Renal cortical epithelial cell (primary cell): Measurements from ENCODE around the gene DHX40. TPM values are rescaled to one million over a fixed set of nuclear protein-coding genes. Genes with fewer than 3 reads are reported as not detected.
"Not testable (repeated sequence)": the region's sequence is repeated elsewhere in the genome, so short reads cannot be mapped to it uniquely, and the experiment has no call there.

Experiments used
- DNase-seq: peaks from one replicate; pipeline ENCODE4 v3.0.0-alpha.2; 2011; ENCODE audit warnings: low read depth
- total RNA-seq: library from RNA; depleted of rRNA; stranded (reverse); fragments of >200 nt; gene quantifications from 2 replicates; pipeline ENCODE4 v1.2.3, GENCODE V29; 2014

DHX40 gene
- total RNA-seq, 1 donor from 2014 or later: 127 TPM

GRCh38 chr17:59561042-59561441, 4.4 kb upstream of the DHX40 start:
- peak; percentile 2 for DNase-seq

- DNase-seq: peak; percentile 88
Measured at GRCh38 chr17:59565959-59566324, 532 bp downstream of the DHX40 start.

GRCh38 chr17:59569151-59569550, 3.7 kb downstream of the DHX40 start:
- DNase-seq: not testable (repeated sequence)

- DNase-seq: peak; percentile 56
Measured at GRCh38 chr17:59572301-59572924, 7.0 kb downstream of the DHX40 start.

GRCh38 chr17:59584168-59584567, 18.8 kb downstream of the DHX40 start:
- not testable (repeated sequence) for DNase-seq

- no peak for DNase-seq
Measured at GRCh38 chr17:59600169-59600568, 34.8 kb downstream of the DHX40 start.

- no peak for DNase-seq
Measured at GRCh38 chr17:59601130-59601529, 35.7 kb downstream of the DHX40 start.

GRCh38 chr17:59607061-59607460, 41.7 kb downstream of the DHX40 start:
- DNase-seq: no peak

- DNase-seq: no peak
Measured at GRCh38 chr17:59607817-59608403, 42.5 kb downstream of the DHX40 start.

- no peak for DNase-seq
Measured at GRCh38 chr17:59611503-59611902, 46.1 kb downstream of the DHX40 start.

- DNase-seq: no peak
Measured at GRCh38 chr17:59616253-59616920, 51.0 kb downstream of the DHX40 start.

- DNase-seq: peak; percentile 86
Measured at GRCh38 chr17:59617156-59617732, 51.8 kb downstream of the DHX40 start.

GRCh38 chr17:59619035-59619297, 53.6 kb downstream of the DHX40 start:
- DNase-seq: no peak

GRCh38 chr17:59619298-59620063, 54.1 kb downstream of the DHX40 start, which contains the start of gene CLTC:
Gene CLTC (plus strand): TSS chr17:59619895. CDS start chr17:59620132, 237 bp downstream.
- DNase-seq: peak; percentile 93

- DNase-seq: no peak
Measured at GRCh38 chr17:59620064-59620359, 54.6 kb downstream of the DHX40 start.

- no peak for DNase-seq
Measured at GRCh38 chr17:59620518-59621259, 55.3 kb downstream of the DHX40 start.

- DNase-seq: no peak
Measured at GRCh38 chr17:59621771-59622170, 56.4 kb downstream of the DHX40 start.

GRCh38 chr17:59623151-59623550, 57.7 kb downstream of the DHX40 start:
- no peak for DNase-seq

- no peak for DNase-seq
Measured at GRCh38 chr17:59626756-59627155, 61.3 kb downstream of the DHX40 start.

GRCh38 chr17:59627274-59627673, 61.9 kb downstream of the DHX40 start:
- peak; percentile 30 for DNase-seq

- DNase-seq: no peak
Measured at GRCh38 chr17:59627770-59628171, 62.4 kb downstream of the DHX40 start.

- DNase-seq: no peak
Measured at GRCh38 chr17:59629174-59629573, 63.8 kb downstream of the DHX40 start.
